ENCODE results near the gene MRM2.

The MRM2 gene

DNA sequence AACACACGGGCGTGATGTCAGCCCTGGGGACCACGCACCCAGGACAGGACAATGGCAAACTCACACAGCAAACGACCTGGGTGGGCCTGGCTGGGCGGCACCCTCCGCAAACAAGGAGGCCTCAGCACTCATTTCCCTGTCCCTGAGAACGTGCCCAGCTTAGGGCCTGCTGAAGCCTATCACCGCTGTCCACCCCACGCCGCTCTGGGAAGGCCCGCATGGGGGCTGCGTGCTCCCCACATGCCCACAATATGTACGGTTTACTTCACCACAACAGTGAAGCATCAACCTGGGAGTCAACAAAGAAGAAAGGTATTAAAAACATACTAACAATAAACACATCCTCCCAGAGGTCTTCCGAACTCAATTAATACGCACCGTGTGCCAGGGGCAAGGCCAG is 21.5 kb downstream of the MRM2 start:
- no peak for DNase-seq (ENCODE audit: low spot score)

GRCh38 chr7:2220030-2220429 is 22.0 kb downstream of the MRM2 start:
- DNase-seq (ENCODE audit: low spot score): no peak

GRCh38 chr7:2219606-2220005 is 22.4 kb downstream of the MRM2 start:
- no peak for DNase-seq (ENCODE audit: low spot score)

- no peak for DNase-seq (ENCODE audit: low spot score)
Observed at GRCh38 chr7:2219136-2219535, 22.9 kb downstream of the MRM2 start.

GRCh38 chr7:2218444-2218785 is 23.6 kb downstream of the MRM2 start:
- DNase-seq (ENCODE audit: low spot score): no peak

- DNase-seq (ENCODE audit: low spot score): peak; percentile 18
Observed at GRCh38 chr7:2217716-2218443, 24.1 kb downstream of the MRM2 start.

- DNase-seq (ENCODE audit: low spot score): no peak
Observed at GRCh38 chr7:2217206-2217605, 24.8 kb downstream of the MRM2 start.

- DNase-seq (ENCODE audit: low spot score): no peak
Observed at GRCh38 chr7:2215851-2216250, 26.2 kb downstream of the MRM2 start.

- DNase-seq (ENCODE audit: low spot score): no peak
Observed at GRCh38 chr7:2214636-2215035, 27.4 kb downstream of the MRM2 start.

- DNase-seq (ENCODE audit: low spot score): no peak
Observed at GRCh38 chr7:2213551-2214215, 28.3 kb downstream of the MRM2 start.

DNA sequence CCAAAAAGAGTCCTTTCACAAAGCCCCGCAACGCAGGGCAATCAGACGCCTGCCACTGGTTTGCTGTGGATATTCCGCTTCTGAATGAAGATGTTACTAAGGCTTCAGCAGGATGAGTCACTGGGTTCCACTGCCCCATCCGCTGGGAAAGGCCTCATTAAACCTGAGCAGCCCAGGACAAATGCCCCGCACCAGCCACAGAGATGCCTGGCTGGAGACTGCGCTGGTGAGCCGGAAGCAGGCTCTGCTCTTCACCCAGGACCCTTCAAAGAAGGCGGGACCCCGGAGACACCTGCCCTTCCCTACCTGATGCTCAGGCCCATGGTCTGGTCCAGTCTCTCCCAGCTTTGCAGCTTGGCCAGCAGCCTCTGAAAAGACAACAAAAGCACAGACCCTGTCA is 29.1 kb downstream of the MRM2 start:
- no peak for DNase-seq (ENCODE audit: low spot score)

- no peak for DNase-seq (ENCODE audit: low spot score)
Observed at GRCh38 chr7:2211926-2212325, 30.1 kb downstream of the MRM2 start.

GRCh38 chr7:2211259-2211880 is 30.6 kb downstream of the MRM2 start:
- no peak for DNase-seq (ENCODE audit: low spot score)

DNA sequence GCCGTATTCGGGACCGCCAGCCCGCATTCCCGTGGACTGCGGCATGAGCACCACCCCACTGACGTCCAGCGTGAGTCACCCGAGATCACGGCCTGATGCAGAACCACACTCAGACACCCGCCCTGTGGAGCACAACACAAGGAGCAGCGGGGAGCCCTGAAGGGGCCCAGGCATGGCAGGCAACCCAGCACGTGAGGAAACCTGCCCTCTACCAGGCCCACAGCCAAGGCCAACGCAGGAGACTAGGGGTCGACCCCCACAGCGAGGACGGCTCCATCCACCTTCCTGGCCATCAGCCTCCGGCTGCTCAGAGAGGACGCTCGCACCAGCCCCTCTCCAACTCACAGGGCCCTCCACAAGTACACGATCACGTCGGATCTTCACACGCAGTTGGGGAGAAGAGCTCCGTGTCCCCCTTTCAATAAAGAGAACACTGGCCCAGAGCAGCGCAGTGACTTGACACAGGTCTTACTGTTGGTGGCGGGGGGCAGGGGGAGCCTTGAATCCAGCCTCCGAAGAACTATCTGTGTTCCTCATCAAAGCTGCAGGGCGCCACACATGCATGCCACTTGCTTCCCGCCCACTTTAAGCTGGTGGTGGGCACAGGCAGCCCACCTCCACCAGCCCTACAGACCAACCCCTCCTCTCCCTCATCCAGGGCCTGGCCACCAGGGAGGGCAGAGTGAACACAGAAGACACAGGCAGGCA is 31.3 kb downstream of the MRM2 start:
- no peak for DNase-seq (ENCODE audit: low spot score)

DNA sequence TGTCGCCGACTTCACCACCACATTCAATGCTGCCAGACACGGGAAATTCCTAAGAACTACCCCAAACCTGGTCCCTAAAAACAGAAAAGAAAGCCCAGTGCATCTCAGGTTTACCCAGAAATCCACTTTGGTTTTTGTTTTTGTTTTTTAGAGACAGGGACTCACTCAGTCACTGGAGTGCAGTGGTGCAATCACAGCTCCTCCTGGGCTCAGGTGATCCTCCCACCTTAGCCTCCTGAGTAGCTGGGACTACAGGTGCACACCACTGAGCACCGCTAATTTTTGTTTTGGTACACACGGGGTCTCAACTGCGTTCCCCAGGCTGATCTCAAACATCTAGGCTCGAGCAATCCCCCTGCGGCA is 32.1 kb downstream of the MRM2 start:
- DNase-seq (ENCODE audit: low spot score): no peak

DNA sequence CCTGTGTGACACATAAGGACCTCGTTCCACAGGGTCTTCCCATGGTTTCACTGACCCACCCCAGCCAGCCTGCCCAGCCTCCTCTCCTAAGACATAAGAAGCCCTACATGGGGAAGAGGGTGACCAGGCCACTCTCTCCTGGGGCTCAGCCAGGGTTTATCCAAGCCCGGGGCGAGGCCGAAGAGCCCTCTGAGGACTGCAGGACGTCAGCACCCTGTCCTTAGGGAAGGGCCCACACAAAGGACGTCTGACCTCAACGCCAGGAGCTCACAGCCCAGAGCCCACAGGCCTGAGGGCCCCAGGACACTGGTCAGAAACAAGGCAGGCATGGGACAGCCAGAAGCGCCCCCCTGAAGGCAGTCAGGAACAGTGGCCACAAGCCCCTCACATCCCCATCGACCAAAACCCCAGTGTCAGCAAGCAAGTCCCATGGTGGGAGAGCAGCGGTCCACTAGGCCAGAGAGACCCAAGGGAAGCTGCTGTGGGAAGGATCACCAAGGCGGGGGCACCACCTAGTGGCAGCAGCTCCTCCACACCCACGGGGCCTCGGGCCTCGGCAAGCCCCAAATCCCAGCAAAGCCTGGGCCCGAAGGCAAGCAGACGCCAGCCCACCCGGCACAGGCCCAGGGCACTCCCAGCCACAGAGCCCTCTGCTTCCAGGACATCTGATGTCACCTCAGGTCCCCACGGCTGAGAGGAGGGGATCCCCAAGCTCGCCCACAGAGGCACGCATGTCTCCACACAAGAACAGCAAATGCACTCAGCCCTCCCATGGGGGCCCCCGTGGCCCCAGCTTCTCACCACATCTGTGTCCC is 32.7 kb downstream of the MRM2 start:
- peak; percentile 51 for DNase-seq (ENCODE audit: low spot score)

- DNase-seq (ENCODE audit: low spot score): no peak
Observed at GRCh38 chr7:2208712-2209111, 33.3 kb downstream of the MRM2 start.

GRCh38 chr7:2205036-2205780 is 36.8 kb downstream of the MRM2 start:
- DNase-seq (ENCODE audit: low spot score): no peak

- no peak for DNase-seq (ENCODE audit: low spot score)
Observed at GRCh38 chr7:2204446-2204845, 37.6 kb downstream of the MRM2 start.

- DNase-seq (ENCODE audit: low spot score): no peak
Observed at GRCh38 chr7:2203766-2204300, 38.2 kb downstream of the MRM2 start.

Data from kidney tubule cell (primary cell).